Neural cell (in vitro differentiated cells): Measurements from ENCODE around the gene TNFAIP1. TPM values are rescaled to one million over a fixed set of nuclear protein-coding genes. Genes with fewer than 3 reads are reported as not detected.

Source experiments
- H2AFZ ChIP-seq: fragments of 200-600, 300-800 bp; sonication (generic), shearing (Covaris generic); 2 replicates; pipeline ENCODE4 v1.6.0; 2014; ENCODE audit warnings: low read depth, mild to moderate bottlenecking, antibody characterized with exemption, low read length, moderate library complexity
- H3F3A ChIP-seq: fragments of 200-600 bp; shearing (Covaris generic); 2 replicates; pipeline ENCODE4 v1.6.1; 2016; ENCODE audit warnings: mild to moderate bottlenecking, moderate library complexity, mixed read lengths, antibody characterized with exemption, low read length; ENCODE audit not compliant: insufficient read depth, poor library complexity, severe bottlenecking
- H3K27ac ChIP-seq: fragments of 200-600, 300-800 bp; sonication (generic), shearing (Covaris generic); 2 replicates; pipeline ENCODE4 v1.5.1; 2014; ENCODE audit warnings: mild to moderate bottlenecking, low read length, moderate library complexity
- H3K27me3 ChIP-seq: fragments of 300-800, 200-600 bp; sonication (generic), shearing (Covaris generic); 2 replicates; pipeline ENCODE4 v1.6.0; 2014; ENCODE audit warnings: mild to moderate bottlenecking, low read depth, low read length, moderate library complexity; ENCODE audit not compliant: insufficient read depth
- H3K36me3 ChIP-seq: fragments of 300-800, 200-600 bp; sonication (generic), shearing (Covaris generic); 2 replicates; pipeline ENCODE4 v1.5.1; 2014; ENCODE audit warnings: mild to moderate bottlenecking, antibody characterized with exemption, low read length, moderate library complexity; ENCODE audit not compliant: insufficient read depth
- H3K4me2 ChIP-seq: fragments of 300-800, 200-600 bp; sonication (generic), shearing (Covaris generic); 2 replicates; pipeline ENCODE4 v1.6.0; 2014; ENCODE audit warnings: mild to moderate bottlenecking, low read length
- H3K4me3 ChIP-seq: fragments of 300-800, 200-600 bp; sonication (generic), shearing (Covaris generic); 2 replicates; pipeline ENCODE4 v1.5.1; 2014; ENCODE audit warnings: mild to moderate bottlenecking, low read length, moderate library complexity
- H3K79me2 ChIP-seq: fragments of 200-600 bp; shearing (Covaris generic); replicated peaks from 2 replicates; pipeline ENCODE4 v1.6.0; 2014; ENCODE audit warnings: mild to moderate bottlenecking, low read length, moderate library complexity; ENCODE audit not compliant: insufficient read depth
- H3K9ac ChIP-seq: fragments of 300-800, 200-600 bp; sonication (generic), shearing (Covaris generic); 2 replicates; pipeline ENCODE4 v1.6.1; 2016; ENCODE audit warnings: mild to moderate bottlenecking, low read length, mixed read lengths
- H3K9me2 ChIP-seq: fragments of 200-600 bp; shearing (Covaris generic); 2 replicates; pipeline ENCODE4 v1.6.1; 2016; ENCODE audit warnings: mild to moderate bottlenecking, low read length, mixed read lengths; ENCODE audit not compliant: insufficient read depth
- H3K9me3 ChIP-seq: fragments of 200-600, 300-800 bp; sonication (generic), shearing (Covaris generic); 2 replicates; pipeline ENCODE4 v1.6.1; 2016; ENCODE audit warnings: mild to moderate bottlenecking, mixed run types, low read length, moderate library complexity, mixed read lengths
- H4K20me1 ChIP-seq: fragments of 200-600 bp; shearing (Covaris generic); 2 replicates; pipeline ENCODE4 v1.6.1; 2016; ENCODE audit warnings: mild to moderate bottlenecking, mixed run types; ENCODE audit not compliant: insufficient read depth
- EP300 ChIP-seq: fragments of 450-650 bp; conservative IDR thresholded peaks from 2 replicates; pipeline ENCODE4 v1.6.1; 2014; ENCODE audit warnings: antibody characterized with exemption, mild to moderate bottlenecking, moderate library complexity; ENCODE audit not compliant: poor library complexity, severe bottlenecking
- EZH2 ChIP-seq: fragments of 200-600, 300-800 bp; shearing (Covaris generic), sonication (generic); IDR thresholded peaks from 2 replicates; pipeline ENCODE4 v1.6.1; 2014; ENCODE audit warnings: antibody characterized with exemption, low read length, borderline replicate concordance, mild to moderate bottlenecking; ENCODE audit not compliant: insufficient read depth, poor library complexity, severe bottlenecking
- MXI1 ChIP-seq: fragments of 450-650 bp; conservative IDR thresholded peaks from 2 replicates; pipeline ENCODE4 v1.6.1; 2014; ENCODE audit warnings: antibody characterized with exemption, mild to moderate bottlenecking; ENCODE audit not compliant: poor library complexity, severe bottlenecking
- POLR2AphosphoS5 ChIP-seq: IDR thresholded peaks from 2 replicates; pipeline ENCODE4 v1.6.1; 2012
- RAD21 ChIP-seq: fragments of 450-650 bp; conservative IDR thresholded peaks from 2 replicates; pipeline ENCODE4 v1.6.1; 2014; ENCODE audit warnings: antibody characterized with exemption, mild to moderate bottlenecking, moderate library complexity
- SMC3 ChIP-seq: fragments of 450-650 bp; conservative IDR thresholded peaks from 2 replicates; pipeline ENCODE4 v1.6.1; 2014; ENCODE audit warnings: antibody characterized with exemption, mild to moderate bottlenecking, moderate library complexity; ENCODE audit not compliant: poor library complexity
- TAF1 ChIP-seq: IDR thresholded peaks from 2 replicates; pipeline ENCODE4 v1.6.1; 2012; ENCODE audit warnings: low read depth
- polyA plus RNA-seq: library from polyadenylated mRNA; depleted of rRNA; stranded (reverse); fragments of >200 nt; gene quantifications from 2 replicates; pipeline ENCODE4 v1.2.3, GENCODE V29; 2014
- TF ChIP-seq, protein P1 (sequence below): fragments of 450-650 bp; IDR thresholded peaks from 2 replicates; pipeline ENCODE4 v1.5.1; 2014; ENCODE audit warnings: antibody characterized with exemption, mild to moderate bottlenecking, moderate library complexity; ENCODE audit not compliant: poor library complexity, severe bottlenecking
- TF ChIP-seq, protein P2 (sequence below): IDR thresholded peaks from 2 replicates; pipeline ENCODE4 v1.6.1; 2012; ENCODE audit warnings: borderline replicate concordance

The TNFAIP1 gene
- polyA plus RNA-seq, 1 donor from 2014 or later: 40.8 TPM

DNA sequence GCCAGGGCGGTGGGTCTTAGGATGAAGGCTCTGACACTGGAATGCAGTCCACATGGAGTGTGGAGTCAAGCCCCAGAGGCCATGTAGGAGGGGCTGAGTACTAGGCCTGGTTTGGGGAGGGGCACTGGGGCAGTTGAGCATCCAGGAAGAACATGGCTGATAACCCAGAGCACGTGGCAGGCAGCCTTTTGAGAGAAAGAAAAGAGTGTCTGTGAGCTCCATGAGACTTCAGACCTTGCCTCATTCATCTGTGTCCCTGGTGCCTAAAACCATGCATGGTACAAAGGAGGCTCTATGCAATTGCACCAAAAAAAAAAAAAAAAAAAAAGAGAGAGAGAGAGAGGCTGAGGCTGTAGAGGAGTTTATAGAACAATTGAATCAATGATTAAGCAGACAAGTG lies 55.8 kb downstream of the TNFAIP1 start:
- Histone ChIP-seq H2AFZ (no peak overlapping the region), H4K20me1 (no peaks in the 10 kb centered on the region), H3K9me3 (no peaks in the 10 kb centered on the region), H3K9ac (no peak overlapping the region), H3F3A (no peaks in the 10 kb centered on the region), H3K27me3 (no peaks in the 10 kb centered on the region), H3K79me2 (no peaks in the 10 kb centered on the region), H3K4me3 (no peak overlapping the region), H3K9me2 (no peaks in the 10 kb centered on the region), H3K27ac (no peak overlapping the region), H3K36me3 (peaks cover 5% of the 10 kb centered on the region), H3K4me2 (no peak overlapping the region)
- TF ChIP-seq EP300 (no peak), SMC3 (no peak), POLR2AphosphoS5 (no peak), EZH2 (no peak), RAD21 (no peak), TAF1 (no peak), MXI1 (no peak)
- TF ChIP-seq, protein P1, sequence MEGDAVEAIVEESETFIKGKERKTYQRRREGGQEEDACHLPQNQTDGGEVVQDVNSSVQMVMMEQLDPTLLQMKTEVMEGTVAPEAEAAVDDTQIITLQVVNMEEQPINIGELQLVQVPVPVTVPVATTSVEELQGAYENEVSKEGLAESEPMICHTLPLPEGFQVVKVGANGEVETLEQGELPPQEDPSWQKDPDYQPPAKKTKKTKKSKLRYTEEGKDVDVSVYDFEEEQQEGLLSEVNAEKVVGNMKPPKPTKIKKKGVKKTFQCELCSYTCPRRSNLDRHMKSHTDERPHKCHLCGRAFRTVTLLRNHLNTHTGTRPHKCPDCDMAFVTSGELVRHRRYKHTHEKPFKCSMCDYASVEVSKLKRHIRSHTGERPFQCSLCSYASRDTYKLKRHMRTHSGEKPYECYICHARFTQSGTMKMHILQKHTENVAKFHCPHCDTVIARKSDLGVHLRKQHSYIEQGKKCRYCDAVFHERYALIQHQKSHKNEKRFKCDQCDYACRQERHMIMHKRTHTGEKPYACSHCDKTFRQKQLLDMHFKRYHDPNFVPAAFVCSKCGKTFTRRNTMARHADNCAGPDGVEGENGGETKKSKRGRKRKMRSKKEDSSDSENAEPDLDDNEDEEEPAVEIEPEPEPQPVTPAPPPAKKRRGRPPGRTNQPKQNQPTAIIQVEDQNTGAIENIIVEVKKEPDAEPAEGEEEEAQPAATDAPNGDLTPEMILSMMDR: no peak
- TF ChIP-seq, protein P2, sequence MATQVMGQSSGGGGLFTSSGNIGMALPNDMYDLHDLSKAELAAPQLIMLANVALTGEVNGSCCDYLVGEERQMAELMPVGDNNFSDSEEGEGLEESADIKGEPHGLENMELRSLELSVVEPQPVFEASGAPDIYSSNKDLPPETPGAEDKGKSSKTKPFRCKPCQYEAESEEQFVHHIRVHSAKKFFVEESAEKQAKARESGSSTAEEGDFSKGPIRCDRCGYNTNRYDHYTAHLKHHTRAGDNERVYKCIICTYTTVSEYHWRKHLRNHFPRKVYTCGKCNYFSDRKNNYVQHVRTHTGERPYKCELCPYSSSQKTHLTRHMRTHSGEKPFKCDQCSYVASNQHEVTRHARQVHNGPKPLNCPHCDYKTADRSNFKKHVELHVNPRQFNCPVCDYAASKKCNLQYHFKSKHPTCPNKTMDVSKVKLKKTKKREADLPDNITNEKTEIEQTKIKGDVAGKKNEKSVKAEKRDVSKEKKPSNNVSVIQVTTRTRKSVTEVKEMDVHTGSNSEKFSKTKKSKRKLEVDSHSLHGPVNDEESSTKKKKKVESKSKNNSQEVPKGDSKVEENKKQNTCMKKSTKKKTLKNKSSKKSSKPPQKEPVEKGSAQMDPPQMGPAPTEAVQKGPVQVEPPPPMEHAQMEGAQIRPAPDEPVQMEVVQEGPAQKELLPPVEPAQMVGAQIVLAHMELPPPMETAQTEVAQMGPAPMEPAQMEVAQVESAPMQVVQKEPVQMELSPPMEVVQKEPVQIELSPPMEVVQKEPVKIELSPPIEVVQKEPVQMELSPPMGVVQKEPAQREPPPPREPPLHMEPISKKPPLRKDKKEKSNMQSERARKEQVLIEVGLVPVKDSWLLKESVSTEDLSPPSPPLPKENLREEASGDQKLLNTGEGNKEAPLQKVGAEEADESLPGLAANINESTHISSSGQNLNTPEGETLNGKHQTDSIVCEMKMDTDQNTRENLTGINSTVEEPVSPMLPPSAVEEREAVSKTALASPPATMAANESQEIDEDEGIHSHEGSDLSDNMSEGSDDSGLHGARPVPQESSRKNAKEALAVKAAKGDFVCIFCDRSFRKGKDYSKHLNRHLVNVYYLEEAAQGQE: no peak

DNA sequence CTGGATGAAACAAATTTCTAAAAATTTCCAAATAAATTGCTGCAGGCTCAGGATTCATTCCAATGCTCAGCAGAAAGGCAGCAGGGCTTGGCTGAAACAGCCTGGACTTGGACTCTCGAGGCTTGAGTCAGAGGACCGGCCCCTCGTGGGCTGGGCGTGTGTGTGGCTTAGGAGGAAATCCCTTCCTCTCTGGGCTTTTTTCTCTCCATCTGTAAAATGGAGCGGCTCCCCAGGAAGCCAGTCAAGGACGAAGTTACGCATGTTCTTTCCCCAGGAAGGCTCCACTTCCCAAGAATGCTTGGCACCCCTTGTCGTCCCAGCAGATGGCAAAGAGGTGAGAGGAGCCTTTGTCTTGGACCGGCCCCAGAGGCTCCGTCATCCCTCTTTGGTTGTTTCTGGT lies 56.9 kb downstream of the TNFAIP1 start:
- Histone ChIP-seq H3K9me3 (no peaks in the 10 kb centered on the region), H3K36me3 (peaks cover 5% of the 10 kb centered on the region)
- TF ChIP-seq EP300 (no peak), EZH2 (no peak), MXI1 (no peak), POLR2AphosphoS5 (no peak), SMC3 (no peak), TAF1 (no peak)
- TF ChIP-seq, protein P1: no peak
- TF ChIP-seq, protein P2: no peak

More for the DNA sequence above, 56.9 kb downstream of the TNFAIP1 start:
- Histone ChIP-seq H3K9ac (no peak overlapping the region), H3K27ac (no peak overlapping the region), H3K4me2 (no peak overlapping the region), H4K20me1 (no peaks in the 10 kb centered on the region), H3K79me2 (no peaks in the 10 kb centered on the region), H3K4me3 (no peak overlapping the region), H3K27me3 (no peaks in the 10 kb centered on the region), H3K9me2 (no peaks in the 10 kb centered on the region), H3F3A (no peaks in the 10 kb centered on the region), H2AFZ (no peak overlapping the region)
